GM23338 (cell line): ENCODE data around the gene NR5A2. TPM values are rescaled to one million over a fixed set of nuclear protein-coding genes. Genes with fewer than 3 reads are reported as not detected.
A peak's percentile ranks its signal among the peaks of the same experiment; 100 is the strongest.

Experiments
- ATAC-seq: fragments of 200-7000 bp; cut with Tn5 transposase; 3 replicates; pipeline ENCODE4 v1.9.1; 2020
- DNase-seq: peaks from one replicate; pipeline ENCODE4 v3.0.0-alpha.2; 2015; ENCODE audit warnings: low spot score
- H2AFZ ChIP-seq: fragments of 200-600 bp; sonication (generic); 2 replicates; pipeline ENCODE4 v1.8.0; 2016; ENCODE audit warnings: antibody characterized with exemption, mild to moderate bottlenecking, moderate library complexity
- H3F3A ChIP-seq: fragments of 200-600 bp; sonication (generic); replicated peaks from 2 replicates; pipeline ENCODE4 v1.8.0; 2017; ENCODE audit warnings: antibody characterized with exemption, mixed run types, low read depth
- H3K27ac ChIP-seq: fragments of 200-600 bp; sonication (generic); 2 replicates; pipeline ENCODE4 v1.6.1; 2016; ENCODE audit warnings: low read depth
- H3K27me3 ChIP-seq: fragments of 200-600 bp; sonication (generic); 2 replicates; pipeline ENCODE4 v1.8.0; 2016; ENCODE audit warnings: mild to moderate bottlenecking, mixed run types, moderate library complexity; ENCODE audit not compliant: insufficient read depth
- H3K36me3 ChIP-seq: fragments of 200-600 bp; sonication (generic); 2 replicates; pipeline ENCODE4 v1.8.0; 2016; ENCODE audit warnings: mild to moderate bottlenecking; ENCODE audit not compliant: insufficient read depth
- H3K4me1 ChIP-seq: fragments of 200-600 bp; sonication (generic); 2 replicates; pipeline ENCODE4 v1.8.0; 2016; ENCODE audit warnings: mild to moderate bottlenecking, moderate library complexity; ENCODE audit not compliant: insufficient read depth
- H3K4me2 ChIP-seq: fragments of 200-600 bp; sonication (generic); 2 replicates; pipeline ENCODE4 v1.7.1; 2017; ENCODE audit warnings: mixed run types
- H3K4me3 ChIP-seq: fragments of 200-600 bp; sonication (generic); 2 replicates; pipeline ENCODE4 v1.6.1; 2016; ENCODE audit warnings: mixed run types
- H3K79me2 ChIP-seq: fragments of 200-600 bp; sonication (generic); replicated peaks from 2 replicates; pipeline ENCODE4 v1.8.0; 2017; ENCODE audit warnings: mild to moderate bottlenecking; ENCODE audit not compliant: insufficient read depth
- H3K9me2 ChIP-seq: fragments of 200-600 bp; sonication (generic); 2 replicates; pipeline ENCODE4 v1.8.0; 2017; ENCODE audit not compliant: insufficient read depth
- H4K20me1 ChIP-seq: fragments of 200-600 bp; sonication (generic); replicated peaks from 2 replicates; pipeline ENCODE4 v1.8.0; 2017; ENCODE audit warnings: mild to moderate bottlenecking; ENCODE audit not compliant: insufficient read depth
- H3K27ac Mint-ChIP-seq: 2 replicates; pipeline ENCODE4 v1.8.0; 2020; ENCODE audit warnings: inconsistent platforms, mild to moderate bottlenecking, moderate library complexity, mixed read lengths
- H3K27me3 Mint-ChIP-seq: 3 replicates; pipeline ENCODE4 v1.8.0; 2022; ENCODE audit warnings: low read depth, mild to moderate bottlenecking, moderate library complexity, mixed read lengths, inconsistent platforms; ENCODE audit not compliant: insufficient read depth, poor library complexity
- H3K36me3 Mint-ChIP-seq: 3 replicates; pipeline ENCODE4 v1.8.0; 2021; ENCODE audit warnings: low read depth, mild to moderate bottlenecking, inconsistent platforms, moderate library complexity, mixed read lengths
- H3K4me1 Mint-ChIP-seq: 3 replicates; pipeline ENCODE4 v1.8.0; 2020; ENCODE audit warnings: mild to moderate bottlenecking, inconsistent platforms, mixed read lengths
- H3K4me3 Mint-ChIP-seq: 3 replicates; pipeline ENCODE4 v1.8.0; 2021; ENCODE audit warnings: moderate library complexity, mild to moderate bottlenecking, inconsistent platforms, mixed read lengths
- H3K9me3 Mint-ChIP-seq: 3 replicates; pipeline ENCODE4 v1.8.0; 2020; ENCODE audit warnings: moderate library complexity, mild to moderate bottlenecking, inconsistent platforms, mixed read lengths
- EZH2 ChIP-seq: fragments of 200-600 bp; sonication (generic); IDR thresholded peaks from one replicate; pipeline ENCODE4 v1.8.0; 2017; ENCODE audit warnings: antibody characterized with exemption, mild to moderate bottlenecking, low read depth; ENCODE audit not compliant: unreplicated experiment
- EZH2phosphoT487 ChIP-seq: fragments of 200-600 bp; sonication (generic); IDR thresholded peaks from one replicate; pipeline ENCODE4 v1.8.1; 2018; ENCODE audit warnings: antibody characterized with exemption; ENCODE audit not compliant: unreplicated experiment
- NANOG ChIP-seq: IDR thresholded peaks from 2 replicates; pipeline ENCODE4 v1.6.1; 2016; ENCODE audit warnings: antibody characterized with exemption, borderline replicate concordance
- ZNF462 ChIP-seq: fragments of 250-450 bp; sonication (Bioruptor Pico); IDR thresholded peaks from 2 replicates; pipeline ENCODE4 v1.5.0; 2020; ENCODE audit warnings: mild to moderate bottlenecking, moderate library complexity
- polyA plus RNA-seq: library from polyadenylated mRNA; unstranded; fragments of >200 nt; fragmentation: Nextera tagmentation; extraction: Ambion mirVana; gene quantifications from 2 replicates; pipeline ENCODE4 v1.2.1, GENCODE V29; 2016
- total RNA-seq: library from RNA; depleted of rRNA; stranded (reverse); fragments of >200 nt; shearing (Covaris generic); gene quantifications from 2 replicates; pipeline ENCODE4 v1.2.3, GENCODE V29; 2014
- TF ChIP-seq, protein P1 (sequence below): IDR thresholded peaks from 2 replicates; pipeline ENCODE4 v1.6.1; 2016; ENCODE audit warnings: antibody characterized with exemption

NR5A2 gene
- total and polyA plus RNA-seq, 2 experiments from 2014 or later: 4.4 to 13.1 TPM

GRCh38 chr1:200198236-200198635, 170.7 kb downstream of the NR5A2 start:
- Histone ChIP-seq H3K4me3 (no peak overlapping the region), H3K79me2 (no peaks in the 10 kb centered on the region), H4K20me1 (no peaks in the 10 kb centered on the region), H3K27me3 (no peaks in the 10 kb centered on the region), H3K4me2 (no peak overlapping the region), H2AFZ (peak overlapping the region; percentile 44; the same call in 1 of the 2 replicates), H3K27ac (no peak overlapping the region), H3K9me2 (peaks cover 9% of the 10 kb centered on the region; the same call in 1 of the 2 replicates), H3K36me3 (no peaks in the 10 kb centered on the region), H3F3A (no peaks in the 10 kb centered on the region), H3K4me1 (peaks cover 5% of the 10 kb centered on the region; the same call in 1 of the 2 replicates)
- Mint-ChIP-seq H3K36me3 (no peaks in the 10 kb centered on the region), H3K27ac (no peak overlapping the region), H3K4me1 (peaks cover 8% of the 10 kb centered on the region), H3K4me3 (no peak overlapping the region), H3K27me3 (no peaks in the 10 kb centered on the region), H3K9me3 (no peaks in the 10 kb centered on the region)
- no peak for DNase-seq
- peak; percentile 59 for ATAC-seq
- TF ChIP-seq NANOG: no peak
- TF ChIP-seq EZH2: no peak
- TF ChIP-seq, protein P1, sequence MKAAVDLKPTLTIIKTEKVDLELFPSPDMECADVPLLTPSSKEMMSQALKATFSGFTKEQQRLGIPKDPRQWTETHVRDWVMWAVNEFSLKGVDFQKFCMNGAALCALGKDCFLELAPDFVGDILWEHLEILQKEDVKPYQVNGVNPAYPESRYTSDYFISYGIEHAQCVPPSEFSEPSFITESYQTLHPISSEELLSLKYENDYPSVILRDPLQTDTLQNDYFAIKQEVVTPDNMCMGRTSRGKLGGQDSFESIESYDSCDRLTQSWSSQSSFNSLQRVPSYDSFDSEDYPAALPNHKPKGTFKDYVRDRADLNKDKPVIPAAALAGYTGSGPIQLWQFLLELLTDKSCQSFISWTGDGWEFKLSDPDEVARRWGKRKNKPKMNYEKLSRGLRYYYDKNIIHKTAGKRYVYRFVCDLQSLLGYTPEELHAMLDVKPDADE: no peak
- TF ChIP-seq EZH2phosphoT487: no peak
- no peak for TF ChIP-seq ZNF462 (CRISPR knock-in tag)
